ENCODE results near the gene C18orf32. TPM values are rescaled to one million over a fixed set of nuclear protein-coding genes. Genes with fewer than 3 reads are reported as not detected.
"Not testable (repeated sequence)": the region's sequence is repeated elsewhere in the genome, so short reads cannot be mapped to it uniquely, and the experiment has no call there.

Gene C18orf32
- total and polyA plus RNA-seq, 2 of the 8 experiments (the other 6 are each of a cell fraction or from before 2014, with no cell fraction given): 17.3 to 20.1 TPM

DNA sequence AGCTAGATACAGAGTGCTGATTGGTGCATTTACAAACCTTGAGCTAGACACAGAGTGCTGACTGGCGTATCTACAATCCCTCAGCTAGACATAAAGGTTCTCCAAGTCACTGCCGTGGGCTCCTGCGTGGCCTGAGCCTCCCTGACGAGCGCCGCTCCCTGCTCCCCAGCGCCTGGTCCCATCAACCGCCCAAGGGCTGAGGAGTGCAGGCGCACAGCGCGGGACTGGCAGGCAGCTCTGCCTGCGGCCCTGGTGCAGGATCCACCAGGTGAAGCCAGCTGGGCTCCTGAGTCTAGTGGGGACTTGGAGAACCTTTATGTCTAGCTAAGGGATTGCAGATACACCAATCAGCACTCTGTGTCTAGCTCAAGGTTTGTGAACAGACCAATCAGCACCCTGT is 34.5 kb downstream of the C18orf32 start:
- WGBS, 2 experiments (ENCODE audit: extremely low coverage in 1 of 2, insufficient coverage in 1 of 2, insufficient read length in 1 of 2, insufficient replicate concordance in 2 of 2, low coverage in 1 of 2, low lambda C conversion rate in 2 of 2, missing lambda C conversion rate in 1 of 2): 97% methylated on average over 12 of the region's 12 CpGs; no CpG with 5 or more reads in 1 of the 2 experiments

More for the DNA sequence above, 34.5 kb downstream of the C18orf32 start:
- not testable (repeated sequence) for H3K4me2 ChIP-seq (ENCODE audit: insufficient read depth in 1 of 2, low read depth in 2 of 2, low read length in 2 of 2); H3K79me1 ChIP-seq (ENCODE audit: low read depth, low read length); H3K23ac ChIP-seq (ENCODE audit: insufficient read length); H2BK5ac ChIP-seq (ENCODE audit: low read depth, low read length); H3K4ac ChIP-seq (replicated peaks; ENCODE audit: insufficient read length, low read depth, low read length); H3K27ac ChIP-seq (ENCODE audit: low read depth, low read length); H3K9ac ChIP-seq (replicated peaks in 1 of 4; ENCODE audit: extremely low read depth in 1 of 4, low read depth in 3 of 4, low read length in 3 of 4); H2BK15ac ChIP-seq (ENCODE audit: low read length); H3K4me1 ChIP-seq (replicated peaks in 1 of 4; ENCODE audit: control insufficient read depth in 3 of 4, insufficient read depth in 4 of 4, low read length in 3 of 4); H3K14ac ChIP-seq (ENCODE audit: insufficient read length); H4K5ac ChIP-seq (ENCODE audit: insufficient read length, low read depth, low read length); H2BK120ac ChIP-seq (replicated peaks; ENCODE audit: low read depth, low read length); H3K27me3 ChIP-seq (replicated peaks in 1 of 4; ENCODE audit: control insufficient read depth in 3 of 4, extremely low read depth in 1 of 4, insufficient read depth in 3 of 4, low read length in 3 of 4); H3K56ac ChIP-seq (replicated peaks; ENCODE audit: insufficient read length, low read depth, low read length); H2BK12ac ChIP-seq (ENCODE audit: low read depth, low read length); H4K20me1 ChIP-seq (replicated peaks in 1 of 2; ENCODE audit: control insufficient read depth in 1 of 2, insufficient read depth in 2 of 2, low read length in 2 of 2); H3K4me3 ChIP-seq (ENCODE audit: extremely low read depth in 1 of 4, insufficient read depth in 2 of 4, low read depth in 3 of 4, low read length in 4 of 4); DNase-seq (ENCODE audit: low read depth in 1 of 2, low spot score in 2 of 2); H2AFZ ChIP-seq (ENCODE audit: low read length); H4K91ac ChIP-seq (replicated peaks; ENCODE audit: insufficient read length, low read length); H4K8ac ChIP-seq (ENCODE audit: extremely low read depth, insufficient read depth, low read length); FAIRE-seq; H2BK20ac ChIP-seq (ENCODE audit: low read length); H3K23me2 ChIP-seq (ENCODE audit: low read depth, low read length); H3K18ac ChIP-seq (ENCODE audit: extremely low read depth, low read length); H2AK5ac ChIP-seq (ENCODE audit: low read depth, low read length)
- ChIA-PET CTCF (ENCODE audit: partially characterized antibody) (interaction anchor here (0.8 to 1.6 kb wide), 5 partner anchors 9 to 201 kb away, joined by 3 to 5 read pairs (median 3); no protein-coding TSS in a partner anchor), POLR2A (ENCODE audit: partially characterized antibody) (interaction anchor here (0.9 kb wide), 1 partner anchor 9 kb away, joined by 3 read pairs; no protein-coding TSS in a partner anchor)
- H3K79me2 ChIP-seq (ENCODE audit: control insufficient read depth in 1 of 2, insufficient read depth in 2 of 2, low read length in 2 of 2): peaks cover 0 to 21% of the 10 kb centered on the region in 2 experiments; a peak in 1 of 4 replicates
- H3K9me3 ChIP-seq (ENCODE audit: insufficient read depth in 2 of 2, low read depth in 1 of 2, low read length in 1 of 2): peaks cover 11 to 21% of the 10 kb centered on the region in 2 experiments
- peaks cover 0 to 17% (median 0%) of the 10 kb centered on the region in 4 experiments; a peak in 3 of 8 replicates for H3K36me3 ChIP-seq (ENCODE audit: control insufficient read depth in 2 of 4, insufficient read depth in 4 of 4, low read length in 3 of 4)
